NCI-H526 treated with DMSO at 0.1 percent for 48 hours (cell line): Measurements from ENCODE around the gene FOXO3.

Experiments used
- DNase-seq: peaks from one replicate; lab custom pipeline; 2025; lab: John Stamatoyannopoulos, UW

FOXO3 gene

DNA sequence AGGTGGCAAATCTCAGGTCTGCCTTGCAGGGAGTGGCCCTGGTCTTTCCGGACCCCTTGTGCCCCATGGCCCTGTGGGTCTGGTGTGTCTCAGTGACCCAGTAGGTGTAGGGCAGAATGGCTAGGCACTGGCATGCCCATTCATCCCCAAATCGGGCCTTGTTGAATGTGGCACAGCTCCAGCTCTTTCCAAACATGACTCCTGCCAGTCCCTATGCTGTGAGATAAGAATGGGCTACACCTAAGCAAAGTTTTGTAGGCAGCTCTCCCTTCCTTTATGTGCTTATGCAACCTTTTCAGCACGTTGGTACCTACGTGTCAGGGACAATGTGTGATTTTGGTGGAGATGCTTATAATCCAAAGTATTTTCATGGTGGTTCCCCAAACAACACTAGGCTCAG, 33.9 kb downstream of the FOXO3 start:
- DNase-seq: no peak

- no peak for DNase-seq
Measured at GRCh38 chr6:108596956-108597355, 36.2 kb downstream of the FOXO3 start.

DNA sequence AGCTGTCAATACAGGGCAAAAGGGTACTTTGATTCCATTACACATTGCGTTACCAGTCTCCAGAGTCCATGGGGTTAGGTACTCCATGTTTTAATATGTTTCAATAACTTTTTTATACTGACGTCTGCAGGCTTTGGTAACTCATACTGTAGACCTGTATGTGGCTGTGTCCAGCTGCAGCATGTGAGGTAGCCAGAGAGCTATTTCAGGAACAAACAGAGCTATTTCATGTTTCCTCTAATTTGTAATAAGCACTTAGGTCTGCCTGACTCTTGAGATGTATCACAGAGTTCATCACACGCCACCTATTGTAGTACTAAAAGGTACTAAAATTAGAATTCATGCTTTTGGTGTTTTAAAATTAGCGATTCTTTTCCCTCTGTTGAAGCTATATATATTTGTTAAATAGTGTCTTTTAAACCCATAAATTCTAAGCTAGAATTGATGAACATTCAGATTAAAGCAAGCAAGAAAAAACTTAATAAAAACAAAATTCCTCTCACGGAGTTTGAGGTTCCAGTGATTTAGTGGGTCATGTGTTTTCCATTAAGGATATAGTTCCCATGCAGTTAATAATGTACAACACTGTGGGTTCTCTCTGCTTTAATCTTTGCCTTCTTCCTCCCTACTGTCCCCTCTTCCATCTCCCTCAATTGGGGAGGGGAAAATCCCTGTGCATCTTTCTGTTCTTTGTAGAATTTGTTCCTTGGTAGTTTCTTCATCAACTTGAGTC, 37.0 kb downstream of the FOXO3 start:
- DNase-seq: no peak

DNA sequence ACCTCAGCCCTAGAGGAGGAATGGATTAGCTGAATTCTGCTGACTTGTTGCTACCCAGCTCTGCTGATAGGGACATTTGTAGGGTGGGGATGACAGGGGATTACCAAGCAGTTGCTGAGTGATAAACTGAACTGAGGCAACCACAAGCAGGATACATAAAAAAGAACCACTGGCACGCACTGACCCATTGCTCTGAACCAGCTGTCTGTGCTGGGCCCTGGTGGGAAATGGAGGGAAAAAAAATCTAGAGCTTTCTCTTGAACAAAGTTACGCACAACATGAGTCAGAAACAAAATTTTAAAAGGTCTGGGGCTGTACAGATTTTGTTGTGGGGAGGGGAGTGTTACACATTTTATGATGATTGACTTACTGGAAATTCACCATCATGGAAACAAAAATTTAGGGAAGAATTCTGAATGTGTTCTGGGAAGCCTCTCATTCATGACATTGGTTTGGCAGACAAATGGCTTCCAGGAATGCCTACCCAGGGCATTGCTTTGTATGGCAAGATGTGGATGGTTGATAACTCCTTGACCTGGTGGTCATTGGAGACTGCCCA, 37.7 kb downstream of the FOXO3 start:
- no peak for DNase-seq

- DNase-seq: no peak
Measured at GRCh38 chr6:108604156-108604555, 43.4 kb downstream of the FOXO3 start.

GRCh38 chr6:108606250-108606690, 45.6 kb downstream of the FOXO3 start:
- no peak for DNase-seq

DNA sequence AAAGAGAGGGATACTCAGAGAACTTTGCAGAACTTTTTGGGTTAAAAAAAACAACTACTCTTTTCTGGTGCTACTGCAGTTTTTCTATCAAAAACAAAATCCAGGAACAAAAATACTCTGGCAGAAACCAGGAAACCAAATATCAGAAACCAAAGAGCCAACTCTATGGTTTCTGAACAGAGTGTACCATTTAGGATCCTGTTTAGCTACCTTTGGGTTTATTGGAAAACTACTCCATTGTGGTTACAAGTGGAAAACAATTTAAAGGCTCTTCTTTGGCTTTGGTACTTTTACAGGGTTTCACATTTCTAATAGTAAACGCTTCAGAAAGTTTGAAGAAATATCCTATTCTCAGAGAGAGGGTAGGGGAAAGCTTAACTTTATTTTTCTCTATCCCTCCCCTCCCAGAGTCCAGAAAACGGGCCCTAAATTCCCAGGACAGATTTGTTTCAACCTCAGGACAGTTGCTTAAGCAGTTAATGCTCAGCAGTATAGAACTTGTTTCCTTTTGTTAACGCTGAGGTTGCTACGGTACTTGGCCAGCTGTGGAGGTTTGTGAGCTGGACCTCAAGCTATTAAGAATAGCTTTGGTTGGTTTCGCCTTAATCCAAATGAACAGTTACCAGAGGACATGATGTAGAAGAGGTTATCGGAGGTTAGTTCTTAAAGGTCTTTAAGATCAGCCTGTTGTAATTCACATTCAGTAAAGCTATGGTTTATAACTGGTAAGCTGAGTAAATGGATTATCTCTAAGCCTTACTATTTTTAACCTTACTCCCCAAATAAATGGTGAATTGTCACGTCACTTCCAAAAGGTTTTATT, 47.9 kb downstream of the FOXO3 start:
- no peak for DNase-seq

DNA sequence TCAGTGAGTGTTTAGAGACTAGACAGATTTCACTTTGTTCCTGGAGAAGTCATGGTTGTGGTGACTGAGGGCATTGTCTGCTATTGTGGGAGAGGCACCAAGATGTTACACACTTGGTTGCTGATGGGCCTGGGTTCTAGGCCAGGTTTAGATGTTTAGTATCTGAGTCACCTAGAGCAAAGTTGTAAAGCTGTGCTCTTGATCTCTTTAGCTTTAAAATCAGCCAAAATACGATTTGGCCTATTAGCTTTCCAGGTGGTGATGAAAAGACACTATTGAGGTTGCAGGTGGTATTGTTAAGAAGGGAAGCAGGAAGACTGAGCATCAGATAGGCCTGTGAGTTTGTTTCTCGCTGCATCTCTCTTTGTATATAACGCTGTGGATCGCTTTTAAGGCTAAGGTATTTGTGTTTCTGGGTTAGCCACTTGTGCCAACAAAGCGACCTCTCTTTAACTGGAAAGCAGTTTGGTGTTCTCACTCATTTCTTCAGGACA, 48.6 kb downstream of the FOXO3 start:
- DNase-seq: no peak

DNA sequence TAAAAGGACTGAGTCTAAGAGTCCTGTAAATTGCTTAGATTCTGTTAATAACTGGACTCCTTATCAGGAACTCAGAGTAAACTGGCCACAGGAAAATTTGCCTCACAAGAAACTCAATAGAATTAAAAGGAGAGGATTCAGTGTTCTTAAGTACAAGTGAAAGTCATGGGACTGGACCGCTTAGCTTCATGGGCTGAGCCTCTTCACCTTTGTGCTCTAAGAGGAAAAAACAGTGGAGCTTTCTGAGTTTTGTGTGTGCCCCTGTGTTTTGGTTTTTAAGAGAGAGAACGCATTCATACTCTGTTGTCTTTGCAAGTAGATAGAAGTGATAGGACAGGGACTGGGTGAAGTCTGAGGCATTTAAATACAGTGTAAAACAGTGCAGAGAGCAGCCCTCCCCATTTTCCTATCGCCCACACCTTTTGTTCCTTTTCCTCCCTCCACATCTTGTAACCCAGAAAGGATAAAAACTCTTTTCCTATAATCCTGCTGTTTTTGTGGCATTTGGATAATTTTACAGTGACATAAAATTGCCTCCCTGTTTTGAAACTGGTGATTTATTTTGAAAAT, 49.6 kb downstream of the FOXO3 start:
- DNase-seq: no peak

DNA sequence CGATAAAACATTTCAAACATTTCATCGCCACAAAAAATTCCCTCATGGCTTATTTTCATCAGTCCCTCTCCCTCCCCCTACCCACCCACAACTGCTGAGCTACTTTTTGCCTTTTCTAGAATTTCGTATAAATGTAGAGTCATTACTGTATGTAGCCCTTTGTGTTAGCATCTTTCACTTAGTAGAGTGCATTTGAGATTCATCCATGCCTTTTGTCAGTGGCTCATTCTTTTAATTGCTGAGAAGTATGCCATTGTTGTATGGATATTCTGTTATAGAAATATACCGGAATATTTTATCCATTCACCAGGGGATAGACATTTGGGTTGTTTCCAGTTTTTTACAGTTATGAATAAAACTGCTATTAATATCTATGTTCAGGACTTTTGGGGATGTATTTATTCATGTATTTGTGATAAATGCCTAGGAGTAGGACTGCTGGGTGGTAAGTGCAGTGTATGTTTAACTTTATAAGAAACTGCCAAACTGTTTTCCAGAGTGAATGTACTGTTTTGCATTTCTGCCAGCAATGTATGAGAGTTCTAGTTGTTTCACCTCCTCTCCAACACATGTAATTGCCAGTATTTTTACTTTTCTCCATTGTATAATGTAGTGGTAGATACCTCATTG, 50.4 kb downstream of the FOXO3 start:
- no peak for DNase-seq

- DNase-seq: no peak
Measured at GRCh38 chr6:108612852-108613251, 52.1 kb downstream of the FOXO3 start.

- no peak for DNase-seq
Measured at GRCh38 chr6:108616544-108616943, 55.8 kb downstream of the FOXO3 start.

DNA sequence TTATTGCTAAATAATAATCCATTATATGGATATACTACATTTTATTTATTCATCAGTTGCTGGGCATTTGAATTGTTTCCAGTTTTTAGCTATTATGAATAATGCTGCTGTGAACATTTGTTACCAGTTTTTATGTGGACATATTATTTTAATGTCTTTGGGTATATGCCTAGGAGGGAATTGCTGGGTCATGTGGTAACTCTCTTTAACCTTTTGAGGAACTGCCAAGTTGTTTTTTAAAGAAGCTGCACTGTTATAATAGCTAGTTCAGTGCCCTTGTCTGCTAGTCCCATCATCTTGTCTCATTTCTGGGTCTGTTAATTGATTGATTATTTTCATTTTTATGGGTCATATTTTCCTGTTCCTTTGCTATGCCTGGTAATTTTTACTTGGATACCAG, 56.3 kb downstream of the FOXO3 start:
- DNase-seq: no peak

DNA sequence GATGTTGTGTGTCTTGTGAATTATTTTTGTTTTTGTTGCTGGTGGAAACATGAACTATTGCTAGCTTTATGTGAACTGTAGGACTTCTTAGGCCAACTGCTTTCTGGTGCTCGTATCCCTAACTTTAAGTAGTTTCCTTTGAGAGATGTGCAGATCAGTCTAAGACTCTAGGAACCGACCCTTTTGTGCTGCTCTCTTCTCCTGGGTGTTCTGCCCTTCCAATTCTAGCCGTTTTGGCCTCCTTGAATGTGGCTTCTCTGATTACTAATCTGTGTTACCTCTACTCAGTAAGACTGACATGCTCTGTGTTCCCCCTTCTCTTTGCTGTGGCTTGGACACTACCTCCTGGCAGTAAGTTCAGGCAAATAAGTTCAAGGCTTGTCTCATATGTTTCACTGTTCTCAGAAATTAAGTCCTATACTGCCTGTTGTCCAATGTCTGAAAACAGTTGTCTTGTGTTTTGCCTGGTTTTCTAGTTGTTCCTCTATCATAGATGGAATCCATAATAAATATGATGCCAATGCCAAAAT, 58.0 kb downstream of the FOXO3 start:
- DNase-seq: no peak

DNA sequence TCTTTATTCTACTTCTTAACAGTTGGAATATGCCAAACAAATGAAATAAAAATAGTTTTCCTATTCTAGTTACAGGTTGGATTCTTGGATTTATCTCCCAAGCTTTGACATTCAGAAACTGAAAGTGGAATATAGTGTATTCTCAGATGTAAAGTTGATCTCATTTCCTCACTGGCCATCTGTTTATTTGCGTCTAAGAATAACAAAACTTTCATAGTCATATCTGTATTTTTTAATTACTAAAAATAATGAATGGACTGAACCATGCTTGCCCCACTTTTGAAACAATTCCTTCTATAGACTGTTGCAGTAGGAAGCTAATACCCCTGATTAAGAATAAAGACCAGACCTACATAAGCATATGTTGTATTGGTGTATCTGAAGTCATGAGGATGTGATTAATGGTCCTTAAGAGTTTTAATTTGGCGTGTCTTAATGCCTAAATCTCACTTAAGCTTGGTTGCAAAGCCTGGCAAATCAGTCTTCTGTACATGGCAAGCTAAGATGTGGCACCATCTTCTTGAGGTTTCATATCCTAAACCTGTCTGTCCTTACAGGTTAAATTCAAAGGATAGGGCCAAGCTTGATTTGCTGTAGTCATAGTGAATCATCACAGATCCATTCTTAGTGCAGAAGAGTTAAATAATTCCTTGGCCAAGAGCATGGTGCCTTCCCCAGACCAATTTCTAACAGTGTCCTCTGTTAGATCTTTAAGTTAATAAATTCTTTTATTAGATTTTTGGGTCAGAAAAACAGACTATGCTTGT, 58.9 kb downstream of the FOXO3 start:
- DNase-seq: no peak

DNA sequence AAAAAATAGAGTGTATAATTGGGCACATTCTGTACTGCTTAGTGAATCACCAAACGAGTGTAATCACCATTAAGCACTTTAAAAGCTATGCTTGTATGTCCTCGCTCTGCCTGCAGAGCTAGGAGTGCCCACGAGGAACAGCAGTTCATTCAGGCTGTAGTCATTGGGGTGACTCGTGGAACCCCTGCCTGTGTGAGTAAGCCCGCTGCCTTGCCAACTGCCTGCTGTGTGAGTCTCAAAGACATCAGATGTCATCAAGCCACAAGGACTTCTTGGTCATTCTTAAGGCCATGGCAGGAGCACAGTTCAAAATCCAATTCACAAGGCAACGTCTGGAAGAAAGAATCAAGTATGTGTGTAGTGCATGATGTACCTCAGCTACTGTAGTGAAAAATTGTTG, 60.4 kb downstream of the FOXO3 start:
- DNase-seq: no peak

- no peak for DNase-seq
Measured at GRCh38 chr6:108622641-108623298, 62.1 kb downstream of the FOXO3 start.

GRCh38 chr6:108623995-108624394, 63.3 kb downstream of the FOXO3 start:
- no peak for DNase-seq

DNA sequence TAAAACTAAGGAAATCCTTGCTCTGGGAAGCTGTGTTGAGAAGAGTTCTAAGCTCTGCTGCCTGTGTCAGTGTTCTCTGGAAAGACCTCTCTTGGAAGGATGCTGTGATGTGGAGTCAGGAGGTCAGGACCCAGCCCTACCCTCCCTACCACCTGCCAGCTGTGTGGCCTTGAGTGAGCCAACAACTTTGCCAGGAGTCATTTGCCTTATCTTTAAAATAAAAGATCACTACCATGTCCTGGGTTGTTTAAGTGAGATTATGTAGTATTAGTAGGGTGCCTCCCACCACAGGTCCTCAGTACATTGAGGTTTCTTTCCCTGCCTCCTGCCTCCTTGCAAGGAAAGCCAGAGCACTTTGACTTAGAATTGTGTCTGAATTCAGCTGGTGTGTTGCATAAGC, 64.9 kb downstream of the FOXO3 start:
- no peak for DNase-seq

DNA sequence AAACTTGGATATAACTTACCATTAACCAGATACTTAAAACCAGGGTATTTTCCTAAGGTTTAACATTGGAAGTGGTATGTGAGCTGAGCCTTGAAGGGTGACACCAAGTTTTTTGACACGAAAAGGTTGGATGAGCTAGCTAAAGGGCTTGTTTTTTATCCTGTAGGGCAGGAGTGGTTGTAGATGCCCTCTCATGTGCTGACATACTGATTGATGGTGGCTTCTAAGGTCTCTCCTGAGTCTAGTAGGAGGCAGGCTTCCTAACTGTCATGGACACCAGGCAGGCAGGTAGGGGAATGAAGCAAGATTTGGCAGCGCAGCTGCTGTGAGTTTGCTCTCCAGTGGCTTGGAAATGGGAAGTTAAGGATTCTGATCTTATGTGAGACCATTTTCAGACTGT, 66.1 kb downstream of the FOXO3 start:
- DNase-seq: no peak
